ENCODE measurements around the gene MRPL16.
"Not testable (repeated sequence)": the region's sequence is repeated elsewhere in the genome, so short reads cannot be mapped to it uniquely, and the experiment has no call there.

The MRPL16 gene

DNA sequence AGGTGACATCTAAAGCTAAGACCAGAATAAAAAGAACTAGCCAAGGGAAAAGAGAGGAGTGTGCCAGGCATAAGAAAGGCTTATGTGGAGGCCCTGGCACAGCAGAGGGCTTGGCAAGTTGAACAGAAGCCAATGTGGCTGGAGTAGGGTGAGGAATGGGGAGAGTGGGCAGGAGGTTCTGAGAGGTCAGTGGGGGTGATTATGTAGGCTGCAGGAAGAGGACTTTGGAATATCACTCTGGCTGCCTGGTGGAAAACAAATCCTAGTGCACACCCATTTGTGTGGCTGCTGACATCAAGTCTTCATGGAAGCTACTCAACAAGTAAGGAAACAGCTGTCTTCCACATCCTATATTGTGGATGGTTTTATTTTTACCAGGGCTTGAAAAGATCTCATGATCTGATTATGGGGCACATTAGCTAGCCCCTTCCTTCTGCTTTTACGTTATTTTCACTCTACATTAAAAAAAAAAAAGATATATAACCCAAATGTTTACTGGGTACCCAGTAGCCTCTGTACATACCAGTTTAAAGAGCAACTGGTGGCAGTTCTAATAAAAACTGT lies 3.4 kb downstream of the MRPL16 start:
- DNase-seq: no peak

DNA sequence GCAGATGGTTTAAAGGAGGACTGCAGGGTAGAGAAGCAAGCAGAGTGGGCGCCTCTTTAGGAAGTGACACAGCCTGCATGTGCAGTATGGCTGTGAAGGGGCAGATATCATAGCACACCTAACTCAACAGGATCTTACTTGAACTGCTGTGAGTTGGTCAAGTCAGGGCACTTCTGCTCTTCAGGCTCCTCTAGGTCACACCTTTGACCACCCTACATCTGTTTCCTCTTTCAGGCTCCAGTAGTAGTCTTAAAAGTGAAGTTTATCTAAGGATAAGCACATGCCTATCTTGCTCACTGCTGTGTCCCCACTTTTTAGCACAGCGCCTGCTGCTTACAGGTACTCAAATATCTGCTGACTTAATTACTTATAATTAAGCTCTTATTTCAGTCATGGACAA lies 6.5 kb downstream of the MRPL16 start:
- peak in 1 of 2 experiments; percentile 16 for DNase-seq

DNA sequence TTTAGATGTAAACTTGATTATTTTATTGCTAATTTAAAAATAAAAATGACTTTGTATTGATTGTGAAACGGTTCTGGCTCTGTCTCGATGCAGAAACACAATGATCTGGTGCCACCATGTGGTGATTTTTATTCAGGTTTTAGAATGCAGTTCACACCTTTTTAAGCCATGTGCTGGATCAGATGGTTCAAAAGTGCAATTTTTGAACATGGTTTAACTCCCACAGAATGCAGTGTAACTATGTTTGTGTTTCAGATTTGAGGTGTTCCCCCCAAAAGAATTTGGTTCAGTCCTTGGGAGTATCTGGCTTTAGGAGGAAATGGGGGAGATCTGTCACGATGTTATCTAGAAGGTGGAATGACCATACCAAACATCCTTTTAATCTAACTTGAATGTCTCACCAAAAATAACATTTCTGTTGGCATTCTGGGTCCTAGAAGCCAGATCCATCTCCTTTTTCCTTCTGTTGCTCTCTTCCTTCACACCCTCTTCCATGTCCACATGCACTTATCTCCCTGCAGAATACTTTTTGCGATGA lies 7.9 kb downstream of the MRPL16 start:
- DNase-seq: peak; percentile 58 to 72

DNA sequence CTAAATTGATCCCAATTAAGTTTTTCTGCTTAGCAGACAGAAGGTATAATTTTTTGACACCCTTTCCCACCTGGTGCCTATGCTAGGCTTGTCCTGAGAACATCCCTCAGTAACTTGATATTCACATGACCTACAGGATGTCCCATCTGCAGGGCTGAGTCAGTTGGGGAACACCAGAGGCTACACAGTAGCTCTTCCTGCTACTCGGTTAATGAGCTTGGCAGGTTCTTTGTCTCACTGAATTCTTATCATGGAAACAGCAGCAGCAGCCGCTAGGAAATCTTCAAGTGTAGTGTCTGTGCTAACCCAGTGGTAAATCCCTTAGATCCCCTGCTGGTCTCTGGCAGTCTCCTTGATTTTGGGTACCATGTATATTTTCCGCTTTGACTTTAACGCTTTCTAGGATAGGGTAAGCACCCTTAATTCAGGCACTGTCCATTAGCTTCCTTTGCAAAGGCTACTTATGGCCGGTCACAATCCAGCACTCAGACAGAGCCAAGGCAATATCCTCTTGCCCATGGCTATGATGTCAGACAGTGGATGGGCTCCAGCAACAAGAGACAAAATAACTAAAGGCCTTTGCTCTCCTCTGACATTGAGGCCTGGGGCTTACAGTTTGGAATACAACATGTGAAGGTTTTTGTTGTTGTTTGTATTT lies 8.5 kb downstream of the MRPL16 start:
- no peak for DNase-seq

DNA sequence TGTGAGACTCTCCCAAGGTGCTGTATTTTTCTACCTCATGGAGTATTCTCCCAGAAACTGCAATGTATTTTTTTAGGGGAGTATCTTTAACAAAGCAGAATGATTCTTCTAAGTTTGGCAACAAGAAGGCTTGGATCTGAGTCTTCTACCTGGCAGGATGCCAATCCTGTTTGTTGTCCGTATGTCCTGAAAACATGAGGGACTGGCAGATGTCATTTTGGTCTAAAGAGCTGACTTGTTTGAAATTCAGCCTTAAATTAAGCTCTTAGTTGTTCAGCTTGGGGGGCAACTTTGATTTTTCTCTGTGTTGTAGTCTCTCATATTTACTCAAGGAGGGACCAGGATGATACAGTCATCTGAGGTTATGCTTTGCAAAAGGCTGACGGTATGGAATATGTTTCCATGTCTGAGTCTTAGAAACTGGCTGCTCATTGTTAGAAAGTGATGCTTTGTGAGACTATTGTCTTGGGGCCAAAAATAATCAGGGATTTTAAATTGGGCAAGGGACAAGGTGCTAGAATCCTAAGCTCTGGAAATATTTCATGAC lies 9.3 kb downstream of the MRPL16 start:
- DNase-seq: no peak

DNA sequence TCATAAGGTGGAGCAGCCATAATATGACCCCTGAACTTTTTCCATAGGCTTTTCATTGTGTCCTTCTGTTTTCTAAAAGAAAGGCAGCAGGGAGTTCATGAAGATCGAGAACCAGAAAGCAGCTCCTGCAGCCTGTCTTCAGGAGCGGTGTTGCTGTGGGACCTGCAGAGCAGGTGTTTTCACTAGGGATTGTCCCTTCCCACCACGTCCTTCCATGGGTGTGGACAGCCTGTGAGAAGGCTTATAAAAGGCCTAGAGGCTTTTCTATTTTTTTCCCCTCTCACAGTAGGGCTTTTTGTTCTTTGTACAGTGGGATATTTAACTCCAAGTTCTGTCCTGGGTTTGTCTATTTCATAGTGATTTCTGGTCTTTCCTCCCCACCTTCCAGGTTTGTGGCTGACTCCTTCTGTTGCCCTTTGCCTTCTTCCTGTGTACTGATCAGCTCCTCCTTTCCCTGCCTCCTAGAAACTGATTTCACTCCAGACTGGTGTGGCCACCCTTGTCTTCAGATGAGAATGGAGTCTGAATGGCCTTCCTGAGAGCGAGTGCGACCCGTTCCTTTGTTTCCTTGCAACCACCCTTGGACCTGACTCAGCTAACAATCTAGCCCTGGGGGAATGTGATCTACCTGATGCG lies 10.1 kb downstream of the MRPL16 start:
- DNase-seq: no peak

DNA sequence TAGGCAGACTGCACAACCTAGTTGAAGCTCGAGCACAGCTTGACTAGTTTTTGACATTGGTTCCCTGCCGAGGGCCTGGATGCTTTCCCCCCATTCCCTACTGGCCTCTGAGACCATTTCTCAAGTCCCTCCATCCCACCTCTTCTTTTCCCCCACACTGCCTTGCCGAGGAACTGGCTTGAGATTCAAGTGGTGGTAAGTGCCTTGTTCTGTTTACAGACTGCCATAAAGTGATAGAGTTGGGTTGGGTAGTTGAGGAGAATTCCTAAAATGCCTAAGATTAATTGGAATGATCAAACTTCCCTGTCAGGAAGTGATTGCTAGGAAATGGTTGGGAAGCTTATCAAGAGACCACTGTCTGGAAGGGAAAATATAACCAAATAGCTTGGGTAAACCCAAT lies 16.2 kb downstream of the MRPL16 start:
- no peak for DNase-seq

DNA sequence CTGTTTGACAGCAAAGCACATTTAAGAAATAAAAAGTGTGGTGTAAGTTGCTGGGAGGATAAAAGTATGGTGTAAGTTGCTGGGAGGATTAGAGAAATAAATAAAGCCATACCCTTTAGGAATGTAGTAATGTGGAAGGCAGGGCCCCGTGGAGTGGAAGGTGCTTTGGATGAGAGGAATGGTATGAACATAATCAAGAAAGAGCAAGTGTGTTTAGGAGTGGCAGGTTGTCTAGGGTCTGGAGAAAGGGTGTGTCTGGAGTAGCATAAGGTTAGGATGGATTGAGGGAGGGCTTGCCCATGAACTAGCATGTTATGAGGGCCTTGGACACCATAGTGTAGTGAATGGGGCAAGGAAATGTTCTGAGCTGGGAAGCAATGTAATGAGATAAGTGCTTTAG lies 18.1 kb downstream of the MRPL16 start:
- no peak for DNase-seq

DNA sequence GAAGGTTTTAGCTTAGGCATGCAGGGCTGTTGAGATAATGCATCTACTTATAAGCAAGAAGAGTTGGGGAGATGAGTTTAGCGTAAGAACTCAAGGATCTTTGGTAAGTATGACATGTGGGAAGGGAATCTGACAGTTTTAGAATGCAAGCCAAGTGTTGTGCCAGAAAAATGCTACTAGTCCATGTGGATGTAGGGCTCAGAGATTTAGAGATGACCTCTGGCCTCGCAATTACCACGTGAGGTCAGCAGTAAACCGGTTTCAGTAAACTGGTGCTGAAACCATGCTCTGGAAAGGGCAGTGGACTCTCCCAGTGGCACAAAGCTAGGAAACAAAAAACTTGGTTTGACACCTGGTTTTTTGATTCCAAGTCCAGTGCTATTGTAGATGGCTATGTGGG lies 18.9 kb downstream of the MRPL16 start:
- DNase-seq: no peak

DNA sequence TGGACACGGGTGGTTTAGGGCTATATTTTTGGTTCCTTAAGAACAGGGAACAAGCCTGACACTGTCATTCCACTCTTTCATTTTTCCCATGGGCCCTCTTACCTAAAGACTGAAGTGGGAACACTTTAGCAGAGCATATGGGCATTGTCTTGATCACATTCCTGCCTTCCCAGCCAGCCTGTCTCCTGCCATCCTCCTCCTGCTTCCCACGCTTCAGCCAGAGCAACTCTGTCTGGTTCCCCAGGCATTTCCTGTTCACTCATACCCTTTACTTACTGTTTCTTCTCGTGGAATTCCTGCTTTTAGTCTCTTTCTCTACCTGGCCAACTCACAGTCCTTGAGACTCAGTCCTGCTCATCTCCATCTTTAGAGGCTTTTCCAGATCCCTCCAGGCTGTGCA lies 22.8 kb downstream of the MRPL16 start:
- no peak for DNase-seq

DNA sequence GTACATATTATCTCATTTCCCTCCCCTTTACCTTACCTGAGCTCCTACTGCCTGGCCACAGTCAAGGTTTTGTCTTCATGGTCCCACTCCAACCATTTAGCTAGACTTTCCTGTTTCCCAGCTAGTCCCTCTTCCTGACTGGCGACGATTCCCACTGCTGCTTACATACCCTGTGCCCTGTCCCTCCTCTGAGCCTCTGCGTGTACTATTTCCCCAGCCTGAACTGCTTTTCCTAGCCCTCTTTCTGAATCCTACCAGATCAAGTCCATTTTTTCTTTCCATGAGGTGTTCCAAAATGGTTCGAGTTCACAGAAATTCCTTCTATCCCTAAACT lies 23.4 kb downstream of the MRPL16 start:
- no peak for DNase-seq

DNA sequence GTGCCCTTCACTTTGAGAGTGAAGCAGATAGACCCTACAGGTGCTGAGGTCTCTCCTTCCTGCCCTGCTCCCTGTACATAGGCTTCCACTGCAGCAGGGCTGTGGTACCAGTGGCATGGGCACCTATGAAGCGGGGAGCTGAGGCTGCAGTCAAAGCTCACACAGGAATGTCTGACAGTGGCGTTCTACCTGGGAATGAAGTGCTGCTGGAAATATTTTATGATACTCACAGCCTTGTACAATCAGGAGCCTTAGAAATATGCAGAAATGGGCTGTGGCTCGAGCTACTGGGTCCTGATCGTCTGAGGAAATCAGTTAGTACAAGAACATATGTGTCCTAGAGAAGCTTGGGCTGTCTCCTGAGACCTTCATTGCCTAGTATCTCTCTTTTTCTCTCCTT lies 24.8 kb downstream of the MRPL16 start:
- no peak for DNase-seq

DNA sequence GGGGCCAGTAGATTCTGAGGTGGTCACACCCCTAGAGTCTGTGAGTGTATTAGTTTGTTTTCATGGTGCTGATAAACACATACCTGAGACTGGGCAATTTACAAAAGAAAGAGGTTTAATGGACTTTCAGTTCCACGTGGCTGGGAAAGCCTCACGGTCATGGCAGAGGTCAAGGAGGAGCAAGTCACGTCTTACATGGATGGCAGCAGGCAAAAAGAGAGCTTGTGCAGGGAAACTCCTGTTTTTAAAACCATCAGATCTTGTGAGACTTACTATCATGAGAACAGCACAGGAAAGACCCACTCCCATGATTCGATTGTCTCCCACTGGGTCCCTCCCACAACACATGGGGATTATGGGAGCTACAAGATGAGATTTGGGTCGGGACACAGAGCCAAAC lies 26.1 kb downstream of the MRPL16 start:
- not testable (repeated sequence) for DNase-seq

DNA sequence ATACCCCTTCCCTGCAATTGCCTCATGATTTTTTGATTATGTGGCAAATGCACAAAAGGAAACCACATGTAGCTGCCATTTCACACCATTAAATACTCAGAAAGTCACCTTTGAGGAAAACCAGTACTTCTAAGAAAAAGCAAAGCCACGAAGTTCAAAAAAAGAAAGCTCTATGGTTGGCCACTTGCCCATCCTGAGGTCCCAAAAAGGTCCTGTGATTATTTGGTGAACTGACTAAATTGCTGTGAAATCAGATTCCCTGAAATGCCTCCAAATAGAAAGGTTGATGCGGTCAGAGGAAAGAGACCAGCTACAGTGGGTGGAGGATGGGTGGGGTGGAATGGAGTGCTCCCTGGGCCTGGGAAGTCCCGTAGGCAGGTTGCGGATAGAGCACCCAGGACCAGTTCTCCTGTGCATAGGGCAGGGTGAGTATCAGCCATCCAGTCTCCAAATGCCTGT lies 26.9 kb downstream of the MRPL16 start:
- DNase-seq: no peak

DNA sequence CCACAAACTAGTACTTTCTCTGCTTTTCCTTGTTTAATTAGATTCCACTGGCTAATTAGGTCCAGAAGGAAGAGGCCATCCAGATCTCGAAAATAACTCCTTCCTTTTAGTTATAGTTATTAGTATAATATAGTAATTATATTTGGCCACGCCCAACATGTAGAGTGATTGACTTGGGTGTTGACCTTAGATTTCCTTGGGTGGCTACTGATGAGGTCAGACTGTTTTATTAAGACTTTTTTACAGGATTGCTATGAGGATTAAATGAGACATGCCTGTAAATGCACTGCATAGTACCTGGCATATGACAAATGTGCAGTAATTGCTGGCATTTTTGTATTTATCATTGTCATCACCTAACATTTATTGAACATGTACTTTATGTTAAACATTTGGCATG lies 28.5 kb downstream of the MRPL16 start:
- DNase-seq: no peak

DNA sequence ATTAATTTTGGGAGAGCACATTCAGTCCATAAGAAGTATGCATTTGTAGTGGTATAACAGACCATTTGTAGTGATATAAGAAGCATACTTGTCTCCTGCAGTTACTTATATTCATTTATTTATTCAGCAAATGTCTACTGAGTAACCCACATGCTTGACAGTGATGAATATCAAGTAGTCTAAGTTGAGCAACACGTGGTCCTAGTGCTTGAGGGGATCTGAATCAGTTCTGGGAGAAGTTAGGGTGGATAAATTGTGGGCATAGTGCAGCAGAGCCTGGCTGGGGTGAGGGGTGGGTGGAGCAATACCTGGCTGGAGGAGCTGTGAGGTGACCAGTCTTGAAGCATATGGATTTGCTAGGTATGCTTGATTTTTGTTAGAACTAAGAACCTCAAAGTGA lies 31.1 kb downstream of the MRPL16 start:
- DNase-seq: no peak

DNA sequence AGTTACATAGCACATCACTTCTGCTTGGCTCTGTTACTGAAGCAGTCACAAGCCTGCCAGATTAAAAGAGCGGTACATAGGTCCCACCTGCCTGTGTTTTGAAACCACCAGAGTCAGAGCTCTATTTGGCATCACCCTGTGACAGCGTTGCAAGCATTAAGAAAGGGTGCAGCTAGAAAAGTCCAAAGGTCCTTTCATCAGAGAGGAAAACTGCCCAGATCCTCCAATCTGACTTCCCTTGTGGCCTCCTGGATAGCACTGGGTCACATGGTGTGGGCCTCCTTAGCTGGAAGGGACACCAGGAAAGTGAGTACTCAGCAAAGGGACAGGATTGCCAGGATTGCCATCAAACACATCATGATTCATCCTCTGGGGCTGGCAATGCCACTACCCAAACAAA lies 32.5 kb downstream of the MRPL16 start:
- DNase-seq: no peak

DNA sequence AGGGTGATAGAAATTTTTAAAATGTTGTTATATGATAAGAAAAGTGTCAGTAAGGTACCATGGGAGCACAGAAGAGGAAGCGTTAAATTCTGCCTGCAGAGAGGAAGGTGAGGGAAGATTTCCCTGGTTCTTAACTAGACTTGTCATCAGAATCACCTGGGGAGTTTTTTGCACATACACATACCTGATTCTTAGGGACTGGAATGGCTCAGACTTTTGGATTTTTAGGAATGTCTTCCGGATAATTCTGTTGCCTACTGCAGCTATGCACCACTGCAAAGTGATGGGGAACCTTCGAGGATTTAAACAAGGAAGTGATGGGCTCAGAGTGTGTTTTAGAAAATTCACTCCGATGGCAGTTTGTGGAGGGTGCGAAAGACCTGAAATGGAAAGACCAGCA lies 33.5 kb downstream of the MRPL16 start:
- DNase-seq: no peak

DNA sequence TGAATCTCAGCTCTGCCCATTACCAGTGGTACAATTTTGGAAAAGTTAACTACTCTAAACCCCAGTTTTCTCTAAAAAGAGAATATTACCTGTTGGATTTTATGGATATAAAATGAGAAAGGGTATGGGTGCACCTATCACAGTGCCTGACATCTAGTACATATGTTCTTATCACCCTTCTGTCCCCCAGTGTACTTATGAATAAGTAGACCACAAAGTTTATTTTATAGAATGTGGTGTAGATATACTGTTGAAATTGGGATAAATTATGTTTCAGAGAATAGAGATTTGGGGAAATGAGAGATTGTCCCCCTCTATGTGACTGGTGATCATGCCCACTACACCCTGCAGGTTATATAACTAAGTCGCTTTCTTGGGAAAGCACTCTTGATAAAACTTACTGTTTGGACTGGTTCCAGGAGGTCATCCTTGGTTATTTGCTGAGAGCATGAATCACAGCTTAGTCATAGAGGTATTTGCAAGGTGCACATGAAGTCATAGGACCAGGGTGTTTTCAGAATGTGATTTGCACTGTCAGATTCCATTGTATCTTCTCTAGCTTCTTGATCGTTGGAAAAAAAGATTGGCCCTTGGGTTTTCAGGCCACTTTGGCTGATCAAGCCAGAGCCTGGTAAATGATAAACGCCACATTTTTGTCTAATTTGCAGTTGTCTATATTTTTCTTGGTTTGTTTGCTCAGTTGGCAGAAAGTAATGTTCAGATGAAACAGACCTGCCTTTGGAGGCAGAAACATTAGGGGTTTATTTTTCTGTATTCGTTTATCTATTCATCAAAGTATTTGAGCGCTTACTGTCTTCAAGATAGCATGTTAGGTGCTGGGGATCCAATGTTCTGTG lies 34.1 kb downstream of the MRPL16 start:
- no peak for DNase-seq

DNA sequence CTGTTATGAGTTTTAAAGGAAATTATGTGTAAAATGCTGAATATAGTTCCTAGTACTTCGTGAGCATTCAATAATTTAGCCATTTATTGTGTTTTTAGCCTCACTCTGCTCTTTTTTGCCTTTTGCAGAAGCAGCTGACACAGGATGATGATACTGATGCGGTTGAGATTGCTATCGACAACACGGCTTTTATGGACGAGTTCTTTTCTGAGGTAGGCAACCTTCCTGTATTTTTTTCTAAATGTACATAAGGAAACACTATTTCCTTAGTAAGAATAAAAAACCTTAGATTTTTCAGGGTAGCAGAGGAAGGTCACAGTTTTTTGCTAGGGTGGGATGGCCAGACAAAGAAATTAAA lies 37.5 kb downstream of the MRPL16 start:
- DNase-seq: no peak

DNA sequence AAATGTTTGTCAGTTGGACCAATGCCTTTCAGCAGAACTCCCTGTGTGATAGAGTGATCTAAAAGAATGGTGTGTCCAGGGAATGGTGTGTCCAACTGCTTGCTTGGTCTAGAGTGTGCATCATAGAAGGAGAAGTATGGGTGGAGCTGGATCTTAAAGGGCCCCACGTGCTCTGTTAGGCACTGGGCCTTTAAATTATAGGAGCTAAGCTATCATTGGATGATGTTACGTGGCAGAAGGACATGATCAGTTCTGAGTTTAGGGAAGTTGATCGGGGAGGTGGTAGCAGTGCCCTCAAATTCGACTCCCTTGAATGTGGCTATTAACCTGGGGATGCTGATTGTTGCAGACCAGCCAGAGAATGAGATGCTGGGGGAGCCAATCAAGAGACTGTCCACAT lies 39.0 kb downstream of the MRPL16 start:
- peak; percentile 29 to 50 for DNase-seq

DNA sequence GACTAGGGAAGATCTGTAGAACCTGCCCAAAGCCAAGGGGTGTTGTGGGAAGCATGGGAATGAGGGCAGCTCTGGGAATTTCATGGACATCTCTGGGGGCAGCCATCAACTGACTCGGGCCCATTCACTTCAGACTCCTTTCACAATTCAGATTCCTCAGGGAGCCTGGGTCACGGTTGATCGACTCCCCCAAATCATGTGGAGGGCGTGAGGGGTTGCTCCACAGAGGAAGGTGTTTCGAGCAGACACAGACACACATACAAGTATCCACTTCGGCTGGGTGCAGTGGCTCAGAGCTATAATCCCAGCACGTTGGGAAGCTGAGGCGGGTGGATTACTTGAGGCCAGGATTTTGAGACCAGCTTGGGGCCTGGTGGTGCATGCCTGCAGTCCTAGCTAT lies 39.7 kb downstream of the MRPL16 start:
- DNase-seq: no peak

DNA sequence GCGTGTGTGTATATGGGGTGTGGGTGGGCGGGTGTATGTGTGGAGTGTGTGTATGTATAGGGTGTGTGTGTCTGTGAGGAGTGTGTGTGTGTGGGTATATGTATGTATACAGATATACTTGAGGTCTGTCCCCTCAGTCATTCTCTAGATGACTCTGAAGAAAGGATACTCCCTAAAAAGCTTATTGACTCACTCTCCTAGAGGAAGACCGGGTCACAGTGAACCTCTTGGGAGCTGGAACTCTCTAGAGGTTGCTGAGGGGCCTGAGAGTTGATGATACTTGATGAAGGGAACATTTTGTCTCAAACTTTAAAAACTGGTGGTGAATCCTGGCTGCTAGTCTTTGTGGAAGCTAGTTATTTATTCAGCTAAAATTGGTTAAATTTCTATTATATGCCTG lies 40.3 kb downstream of the MRPL16 start:
- no peak for DNase-seq
